GM13976 (cell line): ENCODE data around the gene FHIP1A.

Source experiments
- DNase-seq: peaks from one replicate; pipeline ENCODE4 v3.0.0; 2012; ENCODE audit warnings: low spot score
- CTCF ChIP-seq: IDR thresholded peaks from 2 replicates; pipeline ENCODE4 v1.5.1; 2012; ENCODE audit warnings: borderline replicate concordance, mild to moderate bottlenecking; ENCODE audit not compliant: insufficient read depth; ENCODE audit errors: extremely low read depth, missing control alignments, control extremely low read depth
- in situ Hi-C: fragments of 300-500 bp; cut with MboI; formaldehyde crosslinking; loops from one replicate; pipeline ENCODE4 v1.12.0; 2022; ENCODE audit warnings: low sequenced_read_pairs, mixed read lengths, inconsistent platforms; ENCODE audit not compliant: unreplicated experiment

Gene FHIP1A

GRCh38 chr4:151417766-151418376 is 8.9 kb downstream of the FHIP1A start:
- in situ Hi-C loops, result no loop called here
- DNase-seq, result no peak
- TF ChIP-seq CTCF, result no peak

- no peak for TF ChIP-seq CTCF
- in situ Hi-C loops, result no loop called here
- no peak for DNase-seq
These were observed 9.4 kb downstream of the FHIP1A start for GRCh38 chr4:151418385-151418784.

GRCh38 chr4:151418856-151419255 is 9.9 kb downstream of the FHIP1A start:
- no peak for DNase-seq
- no peak for TF ChIP-seq CTCF
- in situ Hi-C loops, result no loop called here

GRCh38 chr4:151420250-151420807 is 11.4 kb downstream of the FHIP1A start:
- in situ Hi-C loops, result no loop called here
- DNase-seq, result no peak
- no peak for TF ChIP-seq CTCF

DNA sequence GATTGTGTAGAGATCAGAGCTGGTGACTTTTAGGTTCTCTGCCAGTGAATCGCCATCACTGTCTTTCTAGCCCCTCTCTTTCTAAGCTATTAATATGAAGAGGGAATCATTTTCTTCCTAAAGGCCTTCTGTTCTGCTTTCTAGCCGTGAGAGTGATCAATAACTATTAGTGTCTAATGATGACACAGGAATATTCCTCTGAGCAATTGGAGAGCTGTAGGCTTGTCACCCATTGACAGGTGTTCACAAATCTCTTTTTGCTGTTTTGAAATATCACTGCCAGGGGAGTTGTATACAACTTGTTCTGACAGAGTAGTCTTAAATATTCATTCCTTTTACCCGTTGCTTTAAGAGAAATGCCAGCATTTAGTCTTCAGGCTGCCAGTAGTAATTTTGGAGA is 13.9 kb downstream of the FHIP1A start:
- TF ChIP-seq CTCF, result no peak
- no peak for DNase-seq
- in situ Hi-C loops, result no loop called here

GRCh38 chr4:151426513-151426912 is 17.5 kb downstream of the FHIP1A start:
- no peak for TF ChIP-seq CTCF
- in situ Hi-C loops, result no loop called here
- DNase-seq, result no peak
